H1 (cell line): ENCODE data around the gene SNTG2. TPM values are rescaled to one million over a fixed set of nuclear protein-coding genes. Genes with fewer than 3 reads are reported as not detected.

ENCODE experiments used
- CTCF ChIA-PET: fragments of 300-600 bp; sonication (Branson Sonifier 250); formaldehyde crosslinking; loops from one replicate; lab custom pipeline; 2021; ENCODE audit not compliant: partially characterized antibody; lab: Charles Lee
- POLR2A ChIA-PET: fragments of 300-600 bp; sonication (Branson Sonifier 250); formaldehyde crosslinking; loops from one replicate; lab custom pipeline; 2021; ENCODE audit warnings: inconsistent platforms; ENCODE audit not compliant: partially characterized antibody; lab: Charles Lee
- DNase-seq, 2 experiments: peaks; one replicate each; pipeline versions ENCODE4 v3.0.0 to v3.0.0-alpha.2; 2010 to 2022; ENCODE audit warnings: low spot score in 2 of 2, low read depth in 1 of 2, mixed read lengths in 1 of 2
- FAIRE-seq: peaks from 2 replicates; lab custom pipeline; 2011; peaks lifted over from hg19 to GRCh38; lab: Jason Lieb, UNC
- H2AFZ ChIP-seq: 2 replicates; pipeline ENCODE4 v1.8.1; 2012; ENCODE audit warnings: low read length, inconsistent platforms
- H2AK5ac ChIP-seq: 2 replicates; pipeline ENCODE4 v1.6.1; 2013; ENCODE audit warnings: low read depth, low read length
- H2BK120ac ChIP-seq: replicated peaks from 2 replicates; pipeline ENCODE3; 2013; ENCODE audit warnings: low read depth, low read length, inconsistent platforms
- H2BK12ac ChIP-seq: 2 replicates; pipeline ENCODE4 v1.6.1; 2013; ENCODE audit warnings: low read depth, low read length
- H2BK15ac ChIP-seq: 2 replicates; pipeline ENCODE4 v1.6.1; 2013; ENCODE audit warnings: low read length
- H2BK20ac ChIP-seq: 2 replicates; pipeline ENCODE4 v1.6.1; 2013; ENCODE audit warnings: low read length
- H2BK5ac ChIP-seq: 2 replicates; pipeline ENCODE4 v1.6.1; 2013; ENCODE audit warnings: low read depth, low read length
- H3K14ac ChIP-seq: 2 replicates; pipeline ENCODE4 v1.6.1; 2013; ENCODE audit warnings: inconsistent platforms; ENCODE audit not compliant: insufficient read length
- H3K18ac ChIP-seq: 2 replicates; pipeline ENCODE4 v1.6.1; 2013; ENCODE audit warnings: low read length; ENCODE audit errors: extremely low read depth
- H3K23ac ChIP-seq: 2 replicates; pipeline ENCODE4 v1.6.1; 2013; ENCODE audit warnings: inconsistent platforms; ENCODE audit not compliant: insufficient read length
- H3K23me2 ChIP-seq: 2 replicates; pipeline ENCODE4 v1.6.1; 2013; ENCODE audit warnings: low read depth, low read length
- H3K27ac ChIP-seq: 2 replicates; pipeline ENCODE4 v1.6.1; 2011; ENCODE audit warnings: low read depth, low read length, inconsistent platforms
- H3K27me3 ChIP-seq, 4 experiments: replicated peaks in 1 of 4; 1 replicate in 1 of 4; 2 replicates in 3 of 4; pipeline versions ENCODE4 v1.6.1 to v1.8.1; 2011 to 2013; ENCODE audit warnings: low read length in 3 of 4, mild to moderate bottlenecking in 3 of 4, inconsistent platforms in 2 of 4, mixed read lengths in 2 of 4, moderate library complexity in 1 of 4; ENCODE audit not compliant: control insufficient read depth in 3 of 4, insufficient read depth in 3 of 4; ENCODE audit errors: extremely low read depth in 1 of 4
- H3K36me3 ChIP-seq, 4 experiments: 2 replicates each; pipeline versions ENCODE4 v1.6.1 to v1.8.1; 2011 to 2013; ENCODE audit warnings: mild to moderate bottlenecking in 4 of 4, low read length in 3 of 4, moderate library complexity in 2 of 4, control low read depth in 1 of 4, inconsistent platforms in 1 of 4; ENCODE audit not compliant: insufficient read depth in 4 of 4, control insufficient read depth in 2 of 4
- H3K4ac ChIP-seq: replicated peaks from 2 replicates; pipeline ENCODE3; 2013; ENCODE audit warnings: low read length, low read depth, mixed read lengths, inconsistent platforms; ENCODE audit not compliant: insufficient read length
- H3K4me1 ChIP-seq, 4 experiments: replicated peaks in 1 of 4; 1 replicate in 1 of 4; 2 replicates in 3 of 4; pipeline versions ENCODE4 v1.6.1 to v1.8.1; 2011 to 2013; ENCODE audit warnings: low read length in 3 of 4, inconsistent platforms in 2 of 4, mixed read lengths in 1 of 4; ENCODE audit not compliant: insufficient read depth in 4 of 4, control insufficient read depth in 3 of 4
- H3K4me2 ChIP-seq, 2 experiments: 2 replicates each; pipeline versions ENCODE4 v1.6.1 to v1.8.1; 2011 to 2013; ENCODE audit warnings: low read depth in 2 of 2, low read length in 2 of 2, control low read depth in 1 of 2, inconsistent platforms in 1 of 2, mild to moderate bottlenecking in 1 of 2; ENCODE audit not compliant: insufficient read depth in 1 of 2
- H3K4me3 ChIP-seq, 4 experiments: fragments of 200-600, 300-600 bp in 1 of 4; sonication (generic), shearing (Covaris generic), sonication (Bioruptor Twin) in 1 of 4; 2 replicates each; pipeline versions ENCODE4 v1.5.1 to v1.8.1; 2011 to 2016; ENCODE audit warnings: low read length in 4 of 4, low read depth in 3 of 4, control low read depth in 2 of 4, inconsistent platforms in 2 of 4, mild to moderate bottlenecking in 2 of 4, mixed read lengths in 1 of 4, moderate library complexity in 1 of 4; ENCODE audit not compliant: insufficient read depth in 2 of 4; ENCODE audit errors: extremely low read depth in 1 of 4
- H3K56ac ChIP-seq: replicated peaks from 2 replicates; pipeline ENCODE3; 2013; ENCODE audit warnings: low read depth, mild to moderate bottlenecking, mixed read lengths, low read length, inconsistent platforms; ENCODE audit not compliant: insufficient read length
- H3K79me1 ChIP-seq: 2 replicates; pipeline ENCODE4 v1.6.1; 2013; ENCODE audit warnings: low read depth, low read length, control low read depth
- H3K79me2 ChIP-seq, 2 experiments: 2 replicates each; pipeline versions ENCODE4 v1.6.1 to v1.8.1; 2012 to 2013; ENCODE audit warnings: low read length in 2 of 2, mild to moderate bottlenecking in 2 of 2, inconsistent platforms in 1 of 2; ENCODE audit not compliant: insufficient read depth in 2 of 2, control insufficient read depth in 1 of 2
- H3K9ac ChIP-seq, 4 experiments: replicated peaks in 1 of 4; 1 replicate in 1 of 4; 2 replicates in 3 of 4; pipeline versions ENCODE4 v1.6.1 to v1.8.1; 2011 to 2013; ENCODE audit warnings: low read depth in 3 of 4, low read length in 3 of 4, control low read depth in 2 of 4, mild to moderate bottlenecking in 2 of 4, moderate library complexity in 2 of 4, inconsistent platforms in 1 of 4; ENCODE audit errors: extremely low read depth in 1 of 4
- H3K9me3 ChIP-seq, 2 experiments: 2 replicates each; pipeline versions ENCODE4 v1.6.1 to v1.8.1; 2012 to 2013; ENCODE audit warnings: mild to moderate bottlenecking in 2 of 2, moderate library complexity in 2 of 2, control low read depth in 1 of 2, inconsistent platforms in 1 of 2, low read depth in 1 of 2, low read length in 1 of 2, mixed read lengths in 1 of 2; ENCODE audit not compliant: insufficient read depth in 2 of 2
- H4K20me1 ChIP-seq, 2 experiments: replicated peaks in 1 of 2; 2 replicates each; pipeline versions ENCODE3 to v1.8.1; 2011 to 2013; ENCODE audit warnings: inconsistent platforms in 2 of 2, low read length in 2 of 2, mild to moderate bottlenecking in 1 of 2; ENCODE audit not compliant: insufficient read depth in 2 of 2, control insufficient read depth in 1 of 2
- H4K5ac ChIP-seq: 2 replicates; pipeline ENCODE4 v1.6.1; 2013; ENCODE audit warnings: low read length, low read depth, mixed read lengths, inconsistent platforms; ENCODE audit not compliant: insufficient read length
- H4K8ac ChIP-seq: 2 replicates; pipeline ENCODE4 v1.8.0; 2013; ENCODE audit warnings: mild to moderate bottlenecking, moderate library complexity, low read length, inconsistent platforms; ENCODE audit not compliant: insufficient read depth; ENCODE audit errors: extremely low read depth
- H4K91ac ChIP-seq: replicated peaks from 2 replicates; pipeline ENCODE3; 2013; ENCODE audit warnings: low read length, mixed read lengths, inconsistent platforms; ENCODE audit not compliant: insufficient read length
- E2F6 ChIP-seq: IDR thresholded peaks from 2 replicates; pipeline ENCODE4 v1.6.1; 2012; ENCODE audit warnings: inconsistent platforms
- EGR1 ChIP-seq: IDR thresholded peaks from 2 replicates; pipeline ENCODE4 v1.6.1; 2011; ENCODE audit warnings: low read depth, low read length, borderline replicate concordance
- NANOG ChIP-seq: IDR thresholded peaks from 2 replicates; pipeline ENCODE4 v1.6.1; 2011; ENCODE audit warnings: low read length, low read depth, mild to moderate bottlenecking, inconsistent platforms; ENCODE audit not compliant: insufficient read depth, poor library complexity, severe bottlenecking
- SIN3A ChIP-seq, 2 experiments: IDR thresholded peaks in 1 of 2; conservative IDR thresholded peaks in 1 of 2; 2 replicates each; pipeline ENCODE4 v1.6.1; 2011 to 2012; ENCODE audit warnings: low read length in 2 of 2, improper control_type of control experiment in 1 of 2, low read depth in 1 of 2, mild to moderate bottlenecking in 1 of 2
- SIRT6 ChIP-seq: IDR thresholded peaks from one replicate; pipeline ENCODE4 v1.7.1; 2012; ENCODE audit warnings: low read length, inconsistent platforms
- SP4 ChIP-seq: IDR thresholded peaks from 2 replicates; pipeline ENCODE4 v1.6.1; 2012; ENCODE audit warnings: low read length, inconsistent platforms
- WGBS, 2 experiments: shearing (Covaris generic) in 1 of 2; methylation state at CpG; one replicate each; pipeline versions ENCODE4 v1.1.6 to v1.1.7; 2013 to 2015; ENCODE audit warnings: low lambda C conversion rate in 2 of 2, mixed read lengths in 2 of 2, inconsistent platforms in 1 of 2, low coverage in 1 of 2, missing lambda C conversion rate in 1 of 2; ENCODE audit not compliant: insufficient replicate concordance in 2 of 2, insufficient coverage in 1 of 2, insufficient read length in 1 of 2; ENCODE audit errors: extremely low coverage in 1 of 2, missing lambda C conversion rate in 1 of 2; 5-methylcytosine and 5-hydroxymethylcytosine counted together
- polyA plus RNA-seq, 7 experiments: library from polyadenylated mRNA; depleted of rRNA in 3 of 7; stranded (reverse) in 5 of 7; unstranded in 2 of 7; fragments of >200 nt in 5 of 7; fragments of 200-250 nt in 2 of 7; gene quantifications; 1 replicate in 5 of 7; 2 replicates in 1 of 7; 4 replicates in 1 of 7; pipeline versions ENCODE4 v1.2.1 to v1.2.3, GENCODE V29; 2011 to 2013; ENCODE audit warnings: missing spikeins in 2 of 7, mixed read lengths in 2 of 7
- total RNA-seq: library from RNA; stranded (reverse); fragmentation: NEBNext Ultra II Directional; extraction: Animal tissue kit (Norgen Biotek cat#: 25700); gene quantifications from 2 replicates; pipeline ENCODE4 v1.2.1, GENCODE V29; 2021

The SNTG2 gene
- total and polyA plus RNA-seq, 2 of the 8 experiments (the other 6 are each of a cell fraction or from before 2014, with no cell fraction given), result 6.6 to 18.1 TPM

DNA sequence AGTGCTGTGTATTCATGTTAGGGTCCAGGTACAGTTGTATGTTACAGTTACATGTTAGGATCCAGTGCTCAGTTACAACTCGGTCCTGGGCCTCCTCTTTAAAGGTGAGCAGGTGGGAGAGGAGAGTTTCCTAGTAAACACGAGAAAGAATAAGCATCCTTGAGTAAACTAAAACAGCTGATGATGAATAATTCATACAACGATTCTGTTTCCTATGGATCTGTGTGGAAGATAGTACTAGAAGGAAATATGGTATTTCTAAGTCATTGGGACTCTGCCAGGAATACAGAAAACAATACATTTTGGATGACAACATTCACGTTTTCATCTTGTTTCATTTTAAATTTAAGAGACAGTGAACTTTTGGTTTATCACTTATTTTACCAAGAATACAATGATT lies 29.5 kb downstream of the SNTG2 start:
- Histone ChIP-seq H3K27me3 (0 out of 7 replicates have a peak, but pooled peaks cover 0 to 4% (median 0%) of the 10 kb centered on the region in 4 experiments), H3K23me2 (no peaks in the 10 kb centered on the region), H3K14ac (no peak overlapping the region), H4K5ac (no peak overlapping the region), H3K18ac (no peak overlapping the region), H3K56ac (no peak overlapping the region), H2AK5ac (no peak overlapping the region), H3K23ac (no peak overlapping the region), H3K4ac (no peak overlapping the region), H2BK15ac (no peak overlapping the region), H3K79me1 (peaks cover 17% of the 10 kb centered on the region), H2AFZ (no peak overlapping the region), H3K4me3 (no peak overlapping the region), H3K79me2 (peaks cover 10 to 78% of the 10 kb centered on the region in 2 experiments), H4K8ac (no peak overlapping the region), H3K27ac (no peak overlapping the region), H2BK12ac (no peak overlapping the region), H2BK20ac (no peak overlapping the region), H3K9me3 (no peaks in the 10 kb centered on the region), H4K20me1 (peaks cover 7 to 22% of the 10 kb centered on the region in 2 experiments), H3K4me1 (peaks cover 4 to 12% (median 6%) of the 10 kb centered on the region in 4 experiments), H3K36me3 (peaks cover 0 to 16% (median 5%) of the 10 kb centered on the region in 4 experiments; a peak in 5 of 8 replicates), H2BK120ac (no peak overlapping the region), H3K4me2 (no peak overlapping the region), H3K9ac (no peak overlapping the region), H4K91ac (no peak overlapping the region), H2BK5ac (no peak overlapping the region)
- WGBS, 2 experiments, result 92% methylated on average over 4 of the region's 4 CpGs; no CpG with 5 or more reads in 1 of the 2 experiments
- POLR2A ChIA-PET, result interaction anchor here (1.0 kb wide), 1 partner anchor 21 kb away, joined by 3 read pairs; no protein-coding TSS in a partner anchor
- FAIRE-seq, result no peak
- CTCF ChIA-PET, result interaction anchor here (0.9 kb wide), 1 partner anchor 10 kb away, joined by 5 read pairs; no protein-coding TSS in a partner anchor
- DNase-seq, result no peak
- TF ChIP-seq SIN3A (conservative IDR thresholded peaks at IDR 0.05 in 1 of 2, IDR thresholded peaks at IDR 0.05 in 1 of 2; ENCODE audit: low read depth in 1 of 2, low read length in 2 of 2) (no peak), NANOG (no peak), EGR1 (no peak), E2F6 (no peak), SP4 (no peak), SIRT6 (no peak)
